Activated B cell treated with CpG ODN at 0.5 μM for 24 hours (primary cell): ENCODE measurements around the gene ZBTB25. TPM values are rescaled to one million over a fixed set of nuclear protein-coding genes. Genes with fewer than 3 reads are reported as not detected.

Experiments
- ATAC-seq: fragments of 200-7000 bp; cut with Tn5 transposase; one replicate; pipeline ENCODE4 v1.10.0; 2021; ENCODE audit warnings: low read depth, mild to moderate bottlenecking, moderate library complexity
- CTCF ChIA-PET: fragments of 350-600 bp; sonication (Branson Sonifier 250); formaldehyde crosslinking; loops from one replicate; lab custom pipeline; 2021; ENCODE audit warnings: antibody characterized with exemption; lab: Charles Lee
- POLR2A ChIA-PET: fragments of 350-600 bp; sonication (Branson Sonifier 250); formaldehyde crosslinking; loops from one replicate; lab custom pipeline; 2021; ENCODE audit warnings: antibody characterized with exemption; lab: Charles Lee
- DNase-seq: peaks from one replicate; pipeline ENCODE4 v3.0.0; 2022
- H3K27ac Mint-ChIP-seq: one replicate; pipeline ENCODE4 v1.8.0; 2020; ENCODE audit warnings: mixed read lengths
- H3K27me3 Mint-ChIP-seq: one replicate; pipeline ENCODE4 v1.8.0; 2021; ENCODE audit warnings: mixed read lengths
- H3K36me3 Mint-ChIP-seq: one replicate; pipeline ENCODE4 v1.8.0; 2021; ENCODE audit warnings: low read depth, mixed read lengths
- H3K4me1 Mint-ChIP-seq: one replicate; pipeline ENCODE4 v1.8.0; 2021; ENCODE audit warnings: mixed read lengths
- H3K4me3 Mint-ChIP-seq: one replicate; pipeline ENCODE4 v1.8.0; 2020; ENCODE audit warnings: mild to moderate bottlenecking, mixed read lengths
- H3K9me3 Mint-ChIP-seq: one replicate; pipeline ENCODE4 v1.8.0; 2020; ENCODE audit warnings: mixed read lengths
- CTCF ChIP-seq: fragments of 200-600 bp; IDR thresholded peaks from one replicate; pipeline ENCODE4 v1.8.0; 2022; ENCODE audit warnings: antibody characterized with exemption, mild to moderate bottlenecking
- intact Hi-C: fragments of 100-400 bp; cut with micrococcal nuclease; formaldehyde crosslinking; loops from one replicate; pipeline ENCODE4 v1.15.1; 2024
- total RNA-seq: library from RNA; stranded (reverse); gene quantifications from 2 replicates; pipeline ENCODE4 v1.2.3, GENCODE V29; 2022

ZBTB25 gene
- total RNA-seq, 1 donor from 2014 or later = 29.1 TPM

DNA sequence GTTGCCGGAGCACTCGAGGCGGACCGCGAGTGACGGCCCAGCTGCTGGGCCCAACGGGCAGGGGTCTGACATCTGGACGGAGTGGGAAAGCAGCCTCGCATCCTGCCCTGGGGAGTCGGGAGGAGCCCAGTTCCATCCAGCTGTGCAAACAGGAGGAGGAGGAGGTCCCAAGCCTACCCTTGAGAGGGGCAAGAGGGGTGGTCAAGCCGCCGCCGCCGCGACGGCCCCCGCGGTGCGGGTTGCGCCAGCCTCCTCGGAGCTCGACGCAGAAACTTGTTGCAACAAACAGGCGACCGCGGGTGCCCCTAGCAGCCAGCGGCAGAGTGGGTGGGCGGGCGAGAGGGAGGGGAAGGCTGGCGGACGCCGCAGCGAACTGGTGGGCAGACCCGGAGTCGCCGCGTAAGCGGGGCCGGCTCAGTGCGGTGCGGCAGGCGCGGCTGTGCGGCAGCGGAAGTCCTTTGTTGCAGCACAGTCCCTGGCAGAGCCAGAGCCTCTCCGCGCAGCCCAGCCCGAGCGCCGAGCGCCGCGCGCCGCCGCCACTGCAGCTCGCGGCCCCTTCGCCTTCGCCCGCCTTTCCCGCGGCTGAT, 765 bp upstream of the ZBTB25 start, which contains the start of gene ZBTB1:
Gene ZBTB1, plus strand, starts transcription at position 461 of the 587 bp plus-strand sequence. CDS start 16,735 bp downstream, outside the sequence.
- Mint-ChIP-seq H3K27me3 (no peaks in the 10 kb centered on the region), H3K9me3 (no peaks in the 10 kb centered on the region), H3K36me3 (peaks cover 19% of the 10 kb centered on the region), H3K27ac (peak within 1 kb of the TSS; percentile 100), H3K4me1 (peaks cover 79% of the 10 kb centered on the region), H3K4me3 (peak within 1 kb of the TSS; percentile 97)
- TF ChIP-seq CTCF = no peak
- intact Hi-C loops = loop anchor here (1.0 to 10.0 kb wide), 7 partner anchors 480 to 1030 kb away; partner anchors contain the start of genes FNTB, PPP2R5E, SGPP1 and SYNE2
- ChIA-PET CTCF (no interaction called here), POLR2A (interaction anchor here (0.6 to 4.5 kb wide), 32 partner anchors 9 to 1031 kb away, joined by 3 to 60 read pairs (median 4); partner anchors contain the start of genes HSPA2, MTHFD1, PPP2R5E and WDR89)
- ATAC-seq = peak; percentile 43
- no peak for DNase-seq

GRCh38 chr14:64502887-64503433, 678 bp downstream of the ZBTB25 start:
- no peak for DNase-seq
- CTCF ChIA-PET = interaction anchor here (1.4 to 3.3 kb wide), 3 partner anchors 8 to 37 kb away, joined by 3 to 32 read pairs (median 11); partner anchors contain the start of gene AKAP5
- peak overlapping the region; percentile 97 for H3K4me3 Mint-ChIP-seq
- no peaks in the 10 kb centered on the region for H3K9me3 Mint-ChIP-seq
- intact Hi-C loops = loop anchor here (1.0 to 10.0 kb wide), 12 partner anchors 8 to 1028 kb away; partner anchors contain the start of genes AKAP5, FNTB, HSPA2 and MTHFD1
- no peak for ATAC-seq
- H3K27me3 Mint-ChIP-seq = no peaks in the 10 kb centered on the region
- H3K4me1 Mint-ChIP-seq = peaks cover 67% of the 10 kb centered on the region
- POLR2A ChIA-PET = interaction anchor here (0.6 to 4.5 kb wide), 21 partner anchors 8 to 835 kb away, joined by 3 to 60 read pairs (median 5); partner anchors contain the start of genes AKAP5, HSPA2 and MTHFD1
- peak overlapping the region; percentile 99 for H3K27ac Mint-ChIP-seq
- H3K36me3 Mint-ChIP-seq = peaks cover 21% of the 10 kb centered on the region
- no peak for TF ChIP-seq CTCF

- H3K9me3 Mint-ChIP-seq = no peaks in the 10 kb centered on the region
- H3K27me3 Mint-ChIP-seq = no peaks in the 10 kb centered on the region
- DNase-seq (no peak), ATAC-seq (no peak)
- H3K36me3 Mint-ChIP-seq = peaks cover 25% of the 10 kb centered on the region
- intact Hi-C loops = loop anchor here (1.0 to 10.0 kb wide), 8 partner anchors 9 to 1028 kb away; partner anchors contain the start of genes FNTB, SGPP1 and SYNE2
- peaks cover 66% of the 10 kb centered on the region for H3K4me1 Mint-ChIP-seq
- POLR2A ChIA-PET = interaction anchor here (0.6 to 4.5 kb wide), 20 partner anchors 8 to 835 kb away, joined by 3 to 60 read pairs (median 6); partner anchors contain the start of genes AKAP5, HSPA2 and MTHFD1
- CTCF ChIA-PET = interaction anchor here (1.4 to 3.3 kb wide), 3 partner anchors 9 to 37 kb away, joined by 3 to 32 read pairs (median 11); partner anchors contain the start of gene AKAP5
- peak overlapping the region; percentile 97 for H3K4me3 Mint-ChIP-seq
- peak overlapping the region; percentile 99 for H3K27ac Mint-ChIP-seq
- TF ChIP-seq CTCF = no peak
These were observed 1.2 kb downstream of the ZBTB25 start for GRCh38 chr14:64502456-64502855.

DNA sequence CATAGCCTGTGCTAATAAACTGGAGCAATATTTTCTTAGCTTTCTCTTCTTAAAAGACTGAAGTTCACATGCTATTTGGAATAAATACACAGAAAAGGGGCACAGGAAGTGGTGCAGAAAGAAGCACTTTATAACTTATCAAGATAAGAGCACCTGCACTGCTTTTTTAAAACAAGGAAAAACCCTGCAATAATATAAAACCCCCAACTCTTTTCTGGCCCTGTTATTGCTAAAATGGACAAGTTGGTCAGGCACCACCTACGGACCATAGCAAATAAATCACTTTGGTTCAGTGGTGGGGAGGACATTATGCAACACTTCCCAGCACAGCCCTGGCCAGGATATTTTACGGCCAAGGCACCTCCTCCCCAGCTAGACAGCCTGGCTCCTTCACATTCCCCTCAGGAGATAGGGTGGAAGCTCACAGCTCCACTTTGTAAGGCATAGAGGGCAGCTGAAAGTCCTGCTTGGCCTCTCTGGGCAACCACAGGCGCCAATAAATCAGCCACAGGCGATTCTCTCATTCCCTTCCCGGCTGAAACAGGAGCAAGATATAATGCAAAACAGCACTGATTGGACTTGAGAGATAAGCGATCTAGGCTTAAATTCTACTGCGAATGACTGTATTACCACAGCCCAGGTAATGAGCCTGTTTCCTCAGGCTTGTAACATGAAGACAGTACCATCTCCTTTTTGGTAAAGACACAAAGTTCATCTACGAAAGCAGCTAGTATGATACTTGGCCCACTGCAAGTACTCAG, 2.0 kb downstream of the ZBTB25 start:
- Mint-ChIP-seq H3K9me3 (no peaks in the 10 kb centered on the region), H3K27ac (peak overlapping the region; percentile 99), H3K27me3 (no peaks in the 10 kb centered on the region), H3K4me3 (peak overlapping the region; percentile 97), H3K4me1 (peaks cover 57% of the 10 kb centered on the region), H3K36me3 (peaks cover 28% of the 10 kb centered on the region)
- ATAC-seq (no peak), DNase-seq (no peak)
- ChIA-PET CTCF (interaction anchor here (0.9 to 3.3 kb wide), 6 partner anchors 10 to 157 kb away, joined by 3 to 32 read pairs (median 4); partner anchors contain the start of gene HSPA2), POLR2A (interaction anchor here (1.0 to 4.5 kb wide), 10 partner anchors 9 to 265 kb away, joined by 3 to 55 read pairs (median 13); partner anchors contain the start of genes AKAP5, HSPA2 and MTHFD1)
- no peak for TF ChIP-seq CTCF
- intact Hi-C loops = loop anchor here (1.0 to 10.0 kb wide), 8 partner anchors 10 to 1027 kb away; partner anchors contain the start of genes FNTB, SGPP1 and SYNE2
